Neural progenitor cell (in vitro differentiated cells): ENCODE results near the gene TEX9. TPM values are rescaled to one million over a fixed set of nuclear protein-coding genes. Genes with fewer than 3 reads are reported as not detected.
"Not testable (repeated sequence)": the region's sequence is repeated elsewhere in the genome, so short reads cannot be mapped to it uniquely, and the experiment has no call there.

Experiments used
- DNase-seq: peaks from one replicate; pipeline ENCODE4 v3.0.0-alpha.2; 2016; ENCODE audit warnings: low spot score
- H2AFZ ChIP-seq: fragments of 200-600 bp; sonication (generic); replicated peaks from 2 replicates; pipeline ENCODE4 v1.6.1; 2016; ENCODE audit warnings: antibody characterized with exemption
- H3F3A ChIP-seq: fragments of 200-600 bp; sonication (generic); 2 replicates; pipeline ENCODE4 v1.6.1; 2016; ENCODE audit warnings: antibody characterized with exemption, low read depth
- H3K27ac ChIP-seq: fragments of 200-600 bp; sonication (generic); 2 replicates; pipeline ENCODE4 v1.5.1; 2016; ENCODE audit warnings: mild to moderate bottlenecking
- H3K27me3 ChIP-seq: fragments of 200-600 bp; sonication (generic); 2 replicates; pipeline ENCODE4 v1.6.1; 2016; ENCODE audit warnings: mild to moderate bottlenecking, moderate library complexity
- H3K36me3 ChIP-seq: fragments of 200-600 bp; sonication (generic); 2 replicates; pipeline ENCODE4 v1.5.1; 2016
- H3K4me1 ChIP-seq: fragments of 200-600 bp; sonication (generic); 2 replicates; pipeline ENCODE4 v1.6.1; 2016; ENCODE audit warnings: mixed run types
- H3K4me2 ChIP-seq: fragments of 200-600 bp; sonication (generic); 2 replicates; pipeline ENCODE4 v1.6.1; 2016
- H3K4me3 ChIP-seq: fragments of 200-600 bp; sonication (generic); 2 replicates; pipeline ENCODE4 v1.5.1; 2016
- H3K79me2 ChIP-seq: fragments of 200-600 bp; sonication (generic); 2 replicates; pipeline ENCODE4 v1.6.1; 2016; ENCODE audit warnings: low read depth
- H3K9ac ChIP-seq: fragments of 200-600 bp; sonication (generic); 2 replicates; pipeline ENCODE4 v1.6.1; 2016
- H3K9me3 ChIP-seq: fragments of 200-600 bp; sonication (generic); 2 replicates; pipeline ENCODE4 v1.5.1; 2016; ENCODE audit warnings: low read depth
- H4K20me1 ChIP-seq: fragments of 200-600 bp; sonication (generic); 2 replicates; pipeline ENCODE4 v1.6.1; 2016; ENCODE audit warnings: low read depth
- H3K27ac Mint-ChIP-seq: 3 replicates; pipeline ENCODE4 v1.8.0; 2021; ENCODE audit warnings: mixed read lengths
- H3K27me3 Mint-ChIP-seq: 2 replicates; pipeline ENCODE4 v1.8.0; 2022; ENCODE audit warnings: low read depth, mild to moderate bottlenecking, inconsistent platforms, moderate library complexity, mixed read lengths; ENCODE audit not compliant: insufficient read depth
- H3K36me3 Mint-ChIP-seq: 3 replicates; pipeline ENCODE4 v1.8.0; 2021; ENCODE audit warnings: mixed read lengths
- H3K4me1 Mint-ChIP-seq: 3 replicates; pipeline ENCODE4 v1.8.0; 2021; ENCODE audit warnings: mixed read lengths
- H3K4me3 Mint-ChIP-seq: 3 replicates; pipeline ENCODE4 v1.8.0; 2021; ENCODE audit warnings: mild to moderate bottlenecking, moderate library complexity, mixed read lengths
- H3K9me3 Mint-ChIP-seq: 3 replicates; pipeline ENCODE4 v1.8.0; 2020; ENCODE audit warnings: mixed read lengths
- EZH2 ChIP-seq: fragments of 200-600 bp; sonication (generic); IDR thresholded peaks from 2 replicates; pipeline ENCODE4 v1.6.1; 2017; ENCODE audit warnings: antibody characterized with exemption, mild to moderate bottlenecking, moderate library complexity
- EZH2phosphoT487 ChIP-seq: fragments of 200-600 bp; sonication (generic); IDR thresholded peaks from 2 replicates; pipeline ENCODE4 v1.6.1; 2017; ENCODE audit warnings: antibody characterized with exemption
- total RNA-seq: library from RNA; depleted of rRNA; stranded (reverse); fragments of >200 nt; gene quantifications from 2 replicates; pipeline ENCODE4 v1.2.3, GENCODE V29; 2015; ENCODE audit warnings: low replicate concordance
- TF ChIP-seq, protein P1 (sequence below): fragments of 200-600 bp; sonication (generic); IDR thresholded peaks from 2 replicates; pipeline ENCODE4 v1.5.1; 2017; ENCODE audit warnings: antibody characterized with exemption, mild to moderate bottlenecking

TEX9 gene
- total RNA-seq, 1 donor from 2014 or later: 8.1 TPM

DNA sequence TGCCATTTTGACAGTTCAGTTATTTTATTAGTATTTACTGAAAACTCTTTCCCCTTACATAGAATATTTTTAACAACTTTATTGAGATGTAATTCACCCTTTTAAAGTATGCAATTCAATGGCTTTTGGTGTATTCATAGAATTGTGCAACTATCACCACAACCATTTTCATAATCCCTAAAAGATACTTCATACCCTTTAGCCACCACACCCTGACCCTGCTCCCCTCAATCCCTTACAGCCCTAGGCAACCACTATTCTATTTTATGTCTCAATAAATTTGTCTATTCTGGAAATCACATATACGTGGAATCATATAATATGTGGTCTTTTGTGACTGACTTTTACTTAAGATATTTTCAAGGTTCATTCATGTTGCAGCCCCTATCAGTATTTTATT is 29.7 kb downstream of the TEX9 start:
- no peak overlapping the region for H3K4me3 Mint-ChIP-seq
- Histone ChIP-seq H4K20me1 (no peaks in the 10 kb centered on the region), H3K27ac (no peak overlapping the region), H3K4me2 (no peak overlapping the region), H3K9me3 (no peaks in the 10 kb centered on the region), H3K4me1 (peaks cover 7% of the 10 kb centered on the region), H3K79me2 (no peaks in the 10 kb centered on the region), H3F3A (peaks cover 4% of the 10 kb centered on the region), H3K9ac (no peak overlapping the region), H3K27me3 (no peaks in the 10 kb centered on the region), H2AFZ (no peak overlapping the region), H3K36me3 (no peaks in the 10 kb centered on the region), H3K4me3 (no peak overlapping the region)
- TF ChIP-seq EZH2 (no peak), EZH2phosphoT487 (no peak)
- TF ChIP-seq, protein P1, sequence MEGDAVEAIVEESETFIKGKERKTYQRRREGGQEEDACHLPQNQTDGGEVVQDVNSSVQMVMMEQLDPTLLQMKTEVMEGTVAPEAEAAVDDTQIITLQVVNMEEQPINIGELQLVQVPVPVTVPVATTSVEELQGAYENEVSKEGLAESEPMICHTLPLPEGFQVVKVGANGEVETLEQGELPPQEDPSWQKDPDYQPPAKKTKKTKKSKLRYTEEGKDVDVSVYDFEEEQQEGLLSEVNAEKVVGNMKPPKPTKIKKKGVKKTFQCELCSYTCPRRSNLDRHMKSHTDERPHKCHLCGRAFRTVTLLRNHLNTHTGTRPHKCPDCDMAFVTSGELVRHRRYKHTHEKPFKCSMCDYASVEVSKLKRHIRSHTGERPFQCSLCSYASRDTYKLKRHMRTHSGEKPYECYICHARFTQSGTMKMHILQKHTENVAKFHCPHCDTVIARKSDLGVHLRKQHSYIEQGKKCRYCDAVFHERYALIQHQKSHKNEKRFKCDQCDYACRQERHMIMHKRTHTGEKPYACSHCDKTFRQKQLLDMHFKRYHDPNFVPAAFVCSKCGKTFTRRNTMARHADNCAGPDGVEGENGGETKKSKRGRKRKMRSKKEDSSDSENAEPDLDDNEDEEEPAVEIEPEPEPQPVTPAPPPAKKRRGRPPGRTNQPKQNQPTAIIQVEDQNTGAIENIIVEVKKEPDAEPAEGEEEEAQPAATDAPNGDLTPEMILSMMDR: no peak
- peaks cover 2% of the 10 kb centered on the region for H3K4me1 Mint-ChIP-seq
- H3K27ac Mint-ChIP-seq: no peak overlapping the region
- H3K9me3 Mint-ChIP-seq: peaks cover 24% of the 10 kb centered on the region
- H3K36me3 Mint-ChIP-seq: peaks cover 45% of the 10 kb centered on the region
- no peak for DNase-seq
- H3K27me3 Mint-ChIP-seq: no peaks in the 10 kb centered on the region

DNA sequence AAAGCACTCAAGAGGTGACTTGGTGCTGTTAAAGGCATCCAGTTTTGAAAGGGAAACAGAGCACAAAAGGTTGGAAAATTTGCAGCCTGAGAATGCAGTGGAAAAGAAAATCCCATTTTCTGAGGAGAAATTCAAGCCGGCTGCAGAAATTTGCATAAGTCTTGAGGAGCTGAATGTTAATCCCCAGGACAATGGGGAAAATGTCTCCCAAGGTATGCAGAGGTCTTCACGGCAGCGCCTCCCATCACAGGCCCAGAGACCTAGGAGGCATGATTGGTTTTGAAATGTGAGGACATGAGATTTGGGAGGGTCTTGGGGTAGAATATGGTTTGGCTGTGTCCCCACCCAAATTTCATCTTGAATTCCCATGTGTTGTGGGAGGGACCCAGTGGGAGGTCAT is 32.1 kb downstream of the TEX9 start:
- H3K4me2 ChIP-seq: peak overlapping the region; percentile 21
- H2AFZ ChIP-seq, H3K27ac ChIP-seq, H3K79me2 ChIP-seq, H3K27ac Mint-ChIP-seq, H3K36me3 ChIP-seq, H3K4me1 Mint-ChIP-seq, H3F3A ChIP-seq, H3K4me3 Mint-ChIP-seq, H3K27me3 Mint-ChIP-seq, H3K4me1 ChIP-seq, H3K9me3 ChIP-seq, H3K4me3 ChIP-seq, H3K9ac ChIP-seq, H4K20me1 ChIP-seq, H3K27me3 ChIP-seq: not testable (repeated sequence)
- DNase-seq: peak; percentile 62
- Mint-ChIP-seq H3K36me3 (peaks cover 47% of the 10 kb centered on the region), H3K9me3 (peaks cover 44% of the 10 kb centered on the region)

DNA sequence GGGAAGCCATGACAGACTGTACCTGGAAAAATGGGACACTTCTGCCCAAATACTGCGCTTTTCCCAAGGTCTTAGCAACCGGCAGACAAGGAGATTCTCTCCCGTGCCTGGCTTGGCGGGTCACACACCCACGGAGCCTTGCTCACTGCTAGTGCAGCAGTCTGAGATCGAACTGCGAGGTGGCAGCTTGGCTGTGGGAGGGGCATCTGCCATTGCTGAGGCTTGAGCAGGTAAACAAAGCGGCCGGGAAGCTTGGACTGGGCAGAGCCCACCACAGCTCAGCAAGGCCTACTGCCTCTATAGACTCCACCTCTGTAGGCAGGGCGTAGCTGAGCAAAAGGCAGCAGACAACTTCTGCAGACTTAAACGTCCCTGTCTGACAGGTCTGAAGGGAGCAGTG is 34.0 kb downstream of the TEX9 start:
- H3K27me3 ChIP-seq, H3K4me3 ChIP-seq, H4K20me1 ChIP-seq, H3K4me2 ChIP-seq, H3K9ac ChIP-seq, H3K4me1 ChIP-seq, H3F3A ChIP-seq, DNase-seq, H3K27ac ChIP-seq, H3K4me1 Mint-ChIP-seq, H3K27me3 Mint-ChIP-seq, H3K36me3 ChIP-seq, H3K79me2 ChIP-seq, H3K4me3 Mint-ChIP-seq, H3K27ac Mint-ChIP-seq, H2AFZ ChIP-seq, H3K9me3 ChIP-seq: not testable (repeated sequence)
- Mint-ChIP-seq H3K36me3 (peaks cover 47% of the 10 kb centered on the region), H3K9me3 (peaks cover 59% of the 10 kb centered on the region)

DNA sequence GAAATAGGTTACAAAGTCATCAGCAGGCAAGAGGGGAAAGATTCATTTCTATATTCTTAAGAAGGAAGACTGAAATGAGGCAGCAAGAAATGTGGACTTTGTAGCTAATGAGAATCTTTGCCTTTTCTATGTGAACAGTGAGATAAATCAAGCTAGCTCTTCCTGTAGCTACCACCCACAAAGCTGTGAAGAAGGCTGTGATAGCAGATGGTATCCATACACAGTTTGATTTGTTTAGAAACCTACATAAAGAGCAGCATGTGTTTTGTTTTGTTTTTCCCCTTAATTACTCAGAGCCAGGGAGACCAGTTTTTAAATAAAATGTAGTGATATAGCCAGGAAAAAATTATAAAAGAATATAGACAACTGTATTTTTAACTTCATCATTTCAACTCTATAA is 45.5 kb downstream of the TEX9 start:
- Mint-ChIP-seq H3K27me3 (no peaks in the 10 kb centered on the region), H3K27ac (no peak overlapping the region), H3K4me3 (no peak overlapping the region), H3K9me3 (no peaks in the 10 kb centered on the region), H3K4me1 (no peaks in the 10 kb centered on the region), H3K36me3 (peaks cover 15% of the 10 kb centered on the region)
- H3K79me2 ChIP-seq: no peaks in the 10 kb centered on the region
- no peak overlapping the region for H3K27ac ChIP-seq
- H4K20me1 ChIP-seq: no peaks in the 10 kb centered on the region
- H3K27me3 ChIP-seq: no peaks in the 10 kb centered on the region
- DNase-seq: no peak
- H3F3A ChIP-seq: no peaks in the 10 kb centered on the region
- no peaks in the 10 kb centered on the region for H3K4me1 ChIP-seq
- H3K4me3 ChIP-seq: no peak overlapping the region
- no peaks in the 10 kb centered on the region for H3K36me3 ChIP-seq
- no peak overlapping the region for H3K4me2 ChIP-seq
- no peaks in the 10 kb centered on the region for H3K9me3 ChIP-seq
- H3K9ac ChIP-seq: no peak overlapping the region
- no peak overlapping the region for H2AFZ ChIP-seq
- no peak for TF ChIP-seq EZH2
- TF ChIP-seq EZH2phosphoT487: no peak
- TF ChIP-seq, protein P1: no peak
